GM18951 (cell line): ENCODE data around the gene EPSTI1.

Experiments used
- POLR2A ChIP-seq: IDR thresholded peaks from 4 replicates; pipeline ENCODE4 v1.6.1; 2011; ENCODE audit warnings: mild to moderate bottlenecking; ENCODE audit not compliant: insufficient read length, insufficient read depth; ENCODE audit errors: extremely low read depth
- in situ Hi-C: fragments of 300-500 bp; cut with MboI; formaldehyde crosslinking; loops from one replicate; pipeline ENCODE4 v1.12.0; 2022; ENCODE audit warnings: low sequenced_read_pairs, mixed read lengths, inconsistent platforms; ENCODE audit not compliant: unreplicated experiment

Gene EPSTI1

GRCh38 chr13:42929886-42930535 lies 62.0 kb downstream of the EPSTI1 start:
- TF ChIP-seq POLR2A, result no peak
- in situ Hi-C loops, result no loop called here

- no peak for TF ChIP-seq POLR2A
Observed at GRCh38 chr13:42926555-42926954, 65.5 kb downstream of the EPSTI1 start.

GRCh38 chr13:42926043-42926442 lies 66.0 kb downstream of the EPSTI1 start:
- in situ Hi-C loops, result no loop called here
- no peak for TF ChIP-seq POLR2A

More at GRCh38 chr13:42926555-42926954, 65.5 kb downstream of the EPSTI1 start:
- in situ Hi-C loops, result no loop called here

GRCh38 chr13:42925626-42926025 lies 66.4 kb downstream of the EPSTI1 start:
- in situ Hi-C loops, result no loop called here
- no peak for TF ChIP-seq POLR2A

DNA sequence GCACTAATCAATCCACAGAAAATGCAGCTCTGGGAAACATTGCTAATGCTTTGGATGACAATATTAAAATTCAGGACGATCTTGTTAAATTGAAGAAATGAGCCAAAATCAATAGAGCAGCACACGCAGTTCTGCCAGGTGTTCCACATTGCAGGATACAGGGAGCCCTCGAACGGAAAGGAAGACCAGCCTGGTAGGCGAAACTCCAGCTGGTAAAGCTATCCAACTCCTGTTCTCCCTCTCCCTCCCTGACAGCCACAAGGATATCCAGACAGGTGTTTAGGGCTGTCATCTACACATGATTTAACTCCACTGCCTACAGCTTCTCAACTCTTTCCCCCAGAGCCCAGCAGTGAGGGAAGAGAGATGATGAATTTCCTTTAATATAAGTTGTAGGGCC lies 67.7 kb downstream of the EPSTI1 start:
- TF ChIP-seq POLR2A, result no peak
- in situ Hi-C loops, result no loop called here

- in situ Hi-C loops, result no loop called here
- TF ChIP-seq POLR2A, result no peak
Observed at GRCh38 chr13:42907745-42908144, 84.3 kb downstream of the EPSTI1 start.

DNA sequence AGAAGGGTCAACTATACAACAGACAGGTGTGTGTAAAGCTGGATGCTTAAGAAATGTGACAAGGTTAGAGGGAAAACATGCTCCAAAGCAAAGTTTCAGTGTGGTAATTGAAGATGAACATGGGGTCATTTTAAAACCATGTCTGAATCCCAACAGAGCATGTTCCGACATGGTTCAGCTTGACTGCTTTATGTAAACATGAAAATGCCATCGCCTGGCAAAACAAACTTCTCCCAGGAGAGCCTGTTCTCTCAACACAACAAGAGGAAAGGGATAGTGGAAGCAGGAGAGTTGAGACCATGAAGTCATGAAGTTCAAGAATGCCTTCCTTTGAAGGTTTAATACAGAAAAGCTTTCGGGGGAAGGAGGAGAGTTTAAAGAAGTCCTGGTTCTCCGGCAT lies 85.8 kb downstream of the EPSTI1 start:
- in situ Hi-C loops, result no loop called here
- TF ChIP-seq POLR2A, result no peak

- no peak for TF ChIP-seq POLR2A
- in situ Hi-C loops, result no loop called here
Observed at GRCh38 chr13:42905579-42905978, 86.5 kb downstream of the EPSTI1 start.

DNA sequence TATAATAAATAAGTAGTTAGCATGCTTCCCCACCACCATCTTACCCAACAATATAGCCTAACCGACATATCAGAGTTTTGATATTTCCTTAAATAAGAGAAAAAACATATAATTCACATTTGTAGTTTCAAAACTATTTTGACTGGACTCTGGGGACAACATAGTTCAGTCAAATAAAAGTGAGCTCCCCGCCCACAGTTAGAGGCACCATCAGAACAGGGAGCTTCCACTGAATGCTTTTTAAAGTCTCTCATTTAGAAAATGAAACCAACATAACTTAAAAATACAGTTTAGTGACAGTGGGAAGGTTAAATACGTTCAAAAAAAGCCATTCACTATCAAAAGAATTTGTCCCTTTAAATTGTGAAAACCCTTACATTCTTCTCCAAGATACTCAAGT lies 92.8 kb downstream of the EPSTI1 start:
- in situ Hi-C loops, result no loop called here
- TF ChIP-seq POLR2A, result no peak

DNA sequence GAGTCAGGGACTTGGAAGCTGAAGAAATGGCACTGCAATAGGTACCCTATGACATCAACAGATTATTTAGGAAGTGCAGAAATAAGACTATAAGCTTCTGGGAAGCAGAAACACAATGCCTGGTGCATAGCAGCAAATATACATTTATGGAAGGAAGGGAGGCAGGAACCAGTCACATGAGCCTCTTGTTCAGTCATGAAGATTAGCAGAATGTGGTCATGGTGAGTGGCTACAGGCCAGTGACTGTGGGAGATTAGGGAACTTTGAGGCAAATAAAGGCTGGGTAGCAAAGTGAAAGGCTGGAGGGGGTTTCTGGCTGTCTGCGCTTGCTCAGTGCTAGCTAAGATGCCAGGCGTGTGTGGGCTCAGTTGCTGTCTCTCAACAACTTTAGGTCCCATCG lies 96.3 kb downstream of the EPSTI1 start:
- no peak for TF ChIP-seq POLR2A
- in situ Hi-C loops, result no loop called here

- in situ Hi-C loops, result no loop called here
- TF ChIP-seq POLR2A, result no peak
Observed at GRCh38 chr13:42894765-42895243, 97.2 kb downstream of the EPSTI1 start.

DNA sequence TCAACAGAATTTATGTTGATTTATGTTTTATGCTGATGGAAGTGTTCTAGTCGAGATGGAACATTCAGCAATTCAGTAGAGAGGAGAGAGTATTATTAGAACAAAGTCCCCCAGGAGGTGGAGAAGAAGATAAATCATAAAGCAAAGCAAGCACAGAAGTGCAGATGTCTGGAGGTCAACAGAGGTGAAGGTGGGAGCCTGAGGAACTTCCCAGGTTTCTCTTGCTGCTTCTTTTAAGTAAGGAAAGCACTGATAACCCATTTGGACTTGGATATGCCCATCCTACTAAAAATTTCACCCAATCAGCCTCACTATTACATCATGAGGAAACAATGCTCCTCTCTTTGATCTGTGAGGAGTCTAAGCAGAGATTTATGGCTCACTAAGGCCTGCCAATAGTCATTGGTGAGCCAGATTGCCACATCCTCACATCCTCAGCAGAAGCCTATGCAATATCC lies 98.8 kb downstream of the EPSTI1 start:
- TF ChIP-seq POLR2A, result no peak
- in situ Hi-C loops, result no loop called here

DNA sequence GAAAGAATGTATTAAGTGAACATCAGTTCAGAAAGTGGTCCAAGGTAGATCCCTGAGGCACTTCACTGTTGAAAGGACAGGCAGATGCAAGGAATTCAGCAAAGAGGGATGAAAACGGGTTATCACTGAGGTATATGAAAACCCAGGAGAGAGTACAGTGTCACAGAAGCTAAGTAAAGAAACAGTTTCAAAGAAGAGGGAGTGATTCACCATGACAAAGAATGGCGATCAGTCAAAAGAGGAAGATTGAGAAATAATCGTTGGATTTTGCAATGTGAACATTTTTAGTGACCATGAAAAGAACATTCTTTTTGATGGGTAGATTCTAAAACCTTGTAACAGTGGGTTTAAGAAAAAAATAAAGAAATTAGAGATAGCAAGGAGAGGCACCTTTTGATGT lies 99.3 kb downstream of the EPSTI1 start:
- TF ChIP-seq POLR2A, result no peak
- in situ Hi-C loops, result no loop called here

DNA sequence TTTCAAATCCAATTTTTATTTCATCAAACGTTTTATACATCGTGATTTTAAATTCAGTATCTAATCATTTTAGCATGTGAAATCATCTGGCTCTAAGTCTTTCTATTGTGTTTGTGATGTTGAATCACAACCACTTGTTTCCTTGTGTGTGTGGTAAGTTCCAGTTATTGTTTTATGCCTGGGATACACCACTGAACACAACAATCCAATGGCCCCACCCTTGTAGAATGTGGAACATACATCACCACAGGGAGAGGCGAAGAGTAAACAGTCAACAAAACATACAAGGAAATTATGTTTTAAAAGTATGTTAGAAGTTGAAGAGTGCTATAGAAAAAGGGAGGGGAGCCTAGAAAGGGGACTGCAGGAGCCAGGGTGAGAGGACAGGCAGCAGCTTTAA lies 100.5 kb downstream of the EPSTI1 start:
- in situ Hi-C loops, result no loop called here
- no peak for TF ChIP-seq POLR2A

DNA sequence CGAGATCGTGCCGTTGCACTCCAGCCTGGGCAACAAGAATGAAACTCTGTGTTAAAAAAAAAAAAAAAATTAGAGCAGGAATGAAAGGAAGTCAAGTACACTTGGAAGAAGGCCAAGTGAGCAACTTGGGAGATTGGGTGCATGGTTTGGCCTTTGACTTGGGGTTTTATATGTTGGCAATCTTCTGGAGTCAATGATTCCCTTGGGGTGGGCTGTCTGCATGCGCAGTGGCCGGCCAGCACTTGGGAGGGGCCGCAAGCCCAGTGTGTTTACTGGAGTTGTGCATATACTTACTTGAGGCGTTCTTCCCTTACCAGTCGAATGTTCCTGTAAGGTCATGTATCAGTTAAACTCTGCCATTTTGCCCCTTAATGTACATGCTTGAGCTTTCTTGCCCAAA lies 106.7 kb downstream of the EPSTI1 start:
- in situ Hi-C loops, result no loop called here
- no peak for TF ChIP-seq POLR2A

DNA sequence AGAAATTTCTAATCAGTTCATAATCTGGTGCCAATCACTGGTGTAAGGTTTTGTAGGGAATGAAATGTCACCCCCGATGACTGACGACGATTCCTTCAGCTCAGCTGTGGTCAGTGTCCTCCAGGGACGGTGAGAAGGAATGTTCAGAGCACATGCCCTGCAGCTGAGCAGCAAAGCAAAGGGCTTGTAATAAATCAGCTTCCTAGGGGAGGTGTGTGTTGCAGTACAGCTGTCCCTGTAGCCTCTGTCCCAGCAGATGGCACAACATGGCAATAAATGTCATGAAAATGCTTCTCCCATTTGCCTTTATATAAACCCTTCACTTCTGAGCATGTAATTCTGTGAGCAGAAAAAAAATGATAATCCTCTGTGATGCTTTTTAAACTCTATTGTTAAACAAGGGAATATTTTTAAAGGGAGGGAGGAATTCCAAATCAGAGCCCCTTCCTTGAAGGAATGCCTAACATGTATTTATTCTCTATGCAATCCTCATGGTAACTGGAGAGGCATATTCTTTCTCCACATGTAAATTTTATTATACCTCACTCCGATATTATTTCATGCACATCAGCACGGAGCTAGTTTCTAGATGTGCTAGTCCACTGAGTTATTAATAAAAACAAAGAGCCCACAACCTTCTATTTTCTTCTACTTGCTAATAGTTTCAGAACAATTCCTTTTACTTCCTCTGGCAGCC lies 108.1 kb downstream of the EPSTI1 start:
- in situ Hi-C loops, result no loop called here
- no peak for TF ChIP-seq POLR2A
